Smooth muscle cell of bladder (primary cell): ENCODE data around the gene ATRAID. TPM values are rescaled to one million over a fixed set of nuclear protein-coding genes. Genes with fewer than 3 reads are reported as not detected.

Source experiments
- total RNA-seq: library from RNA; depleted of rRNA; stranded (reverse); fragments of >200 nt; gene quantifications from 2 replicates; pipeline ENCODE4 v1.2.3, GENCODE V29; 2014

The ATRAID gene, protein sequence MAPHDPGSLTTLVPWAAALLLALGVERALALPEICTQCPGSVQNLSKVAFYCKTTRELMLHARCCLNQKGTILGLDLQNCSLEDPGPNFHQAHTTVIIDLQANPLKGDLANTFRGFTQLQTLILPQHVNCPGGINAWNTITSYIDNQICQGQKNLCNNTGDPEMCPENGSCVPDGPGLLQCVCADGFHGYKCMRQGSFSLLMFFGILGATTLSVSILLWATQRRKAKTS
- 247 and 248 TPM in 2 replicates for total RNA-seq

DNA sequence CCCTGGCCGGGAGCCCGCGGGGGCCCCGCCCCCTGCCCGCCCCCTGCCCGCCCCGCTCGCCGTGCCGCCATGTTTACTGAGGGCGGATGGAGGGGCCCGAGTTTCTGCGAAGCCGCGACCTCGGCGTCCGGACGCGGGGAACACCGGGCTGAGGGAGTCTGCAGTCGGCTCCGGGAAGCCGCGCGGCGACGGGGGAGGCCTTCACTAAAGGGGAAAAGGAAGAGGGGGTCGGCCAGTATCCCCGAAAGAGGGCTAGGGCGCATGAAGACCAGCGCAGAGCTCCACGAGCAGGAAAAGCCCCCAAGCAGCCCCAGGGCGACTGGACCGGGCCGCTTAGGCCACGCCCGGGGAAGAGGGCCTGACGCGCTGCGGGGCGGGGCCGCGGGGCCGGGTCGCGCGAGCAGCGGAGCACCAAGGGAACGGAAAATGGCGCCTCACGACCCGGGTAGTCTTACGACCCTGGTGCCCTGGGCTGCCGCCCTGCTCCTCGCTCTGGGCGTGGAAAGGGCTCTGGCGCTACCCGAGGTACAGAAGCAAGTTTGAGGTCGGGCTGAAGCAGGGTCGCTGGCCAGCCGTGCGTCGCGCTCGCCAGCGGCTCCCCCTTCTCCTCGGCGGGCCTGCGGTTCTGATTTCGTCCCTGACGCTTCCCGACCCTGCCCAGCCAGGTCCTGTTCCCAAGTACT, at the start of gene ATRAID, which contains the start of gene SLC5A6:
TSS of gene ATRAID (plus strand) at position 99 of the 683 bp plus-strand sequence. CDS start at position 427, 328 bp downstream.
TSS of gene SLC5A6 (minus strand) at position 326 of the 683 bp plus-strand sequence. CDS start 4,618 bp downstream, outside the sequence.

GRCh38 chr2:27217173-27218121, 5.6 kb downstream of the ATRAID start, which contains the start of gene CAD:
Gene CAD, plus strand, starts transcription at chr2:27217369. Its CDS starts 183 bp downstream, at chr2:27217552.

DNA sequence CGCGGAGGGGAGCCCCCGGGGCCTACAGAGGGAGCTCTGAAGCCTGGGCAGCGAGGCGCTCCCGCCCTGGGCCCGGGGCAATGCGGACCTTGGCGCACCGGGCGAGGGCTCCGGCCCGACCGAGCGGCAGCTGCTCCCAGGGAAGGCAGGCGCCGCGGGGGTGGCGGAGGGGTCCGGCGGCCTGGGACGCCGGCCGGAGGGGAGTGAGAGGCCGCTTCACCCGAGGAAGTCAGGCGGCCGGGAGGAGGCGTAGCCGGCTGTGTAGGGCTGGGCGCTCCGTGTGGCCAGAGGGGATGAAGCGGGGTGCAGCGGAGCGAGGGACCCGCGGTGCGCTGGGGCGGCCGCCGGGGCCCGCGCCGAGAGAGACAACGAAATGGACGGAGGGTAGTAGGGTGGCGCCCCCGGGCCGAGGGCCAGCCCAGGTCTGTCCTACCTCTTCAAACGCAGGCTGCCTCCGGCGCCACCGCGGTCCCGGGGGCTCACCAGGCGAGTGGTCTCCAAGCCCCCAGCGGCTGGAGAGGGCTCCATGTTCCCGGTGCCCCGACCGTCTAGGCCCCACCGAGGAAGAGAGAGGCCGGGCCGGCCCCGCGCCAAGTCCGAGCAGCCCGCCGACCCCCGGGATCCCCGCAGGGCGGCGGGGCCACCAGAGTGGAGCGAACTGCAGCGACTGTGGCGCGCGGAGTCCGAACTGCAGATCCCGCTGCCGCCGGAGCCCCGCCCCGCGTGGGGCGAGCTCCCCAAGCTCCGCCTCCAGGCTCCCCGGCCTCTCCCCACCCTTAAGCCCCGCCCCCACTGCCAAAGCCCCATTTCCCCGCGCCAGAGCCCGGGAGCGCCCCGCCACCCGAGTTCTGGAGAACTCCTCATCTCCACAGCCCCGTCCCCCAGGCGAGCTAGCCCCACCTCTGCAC, 50.8 kb downstream of the ATRAID start, which contains the start of gene SLC30A3:
TSS of gene SLC30A3 (minus strand) at position 669 of the 908 bp plus-strand sequence. CDS start at position 528, 141 bp downstream.

Other genes starting within 250 kb of the ATRAID start
- 3.1 and 3.3 TPM in 2 replicates for gene MAPRE3, start 241.4 kb upstream of the ATRAID start, total RNA-seq
- 31.6 and 33.6 TPM in 2 replicates for gene TMEM214, start 179.1 kb upstream of the ATRAID start, total RNA-seq
- gene AGBL5, start 160.4 kb upstream of the ATRAID start, total RNA-seq = 20.9 and 25.4 TPM in 2 replicates
- 670 and 734 TPM in 2 replicates for gene OST4, start 140.4 kb upstream of the ATRAID start, total RNA-seq
- gene EMILIN1, start 133.4 kb upstream of the ATRAID start, total RNA-seq = 203 and 242 TPM in 2 replicates
- 0.43 and 0.55 TPM in 2 replicates for gene KHK, start 125.3 kb upstream of the ATRAID start, total RNA-seq
- gene CGREF1, start 92.9 kb upstream of the ATRAID start, total RNA-seq = 7.0 and 8.2 TPM in 2 replicates
- gene ABHD1, start 88.2 kb upstream of the ATRAID start, total RNA-seq = not detected in 2 replicates
- gene PREB, start 77.4 kb upstream of the ATRAID start, total RNA-seq = 49.1 and 56.2 TPM in 2 replicates
- not detected in 2 replicates for gene PRR30, start 72.6 kb upstream of the ATRAID start, total RNA-seq
- gene TCF23, start 63.0 kb upstream of the ATRAID start, total RNA-seq = not detected in 2 replicates
- 11.5 and 14.7 TPM in 2 replicates for gene SLC5A6, start 227 bp downstream of the ATRAID start, total RNA-seq
- 19.6 and 28.0 TPM in 2 replicates for gene CAD, start 5.3 kb downstream of the ATRAID start, total RNA-seq
- under 0.01 TPM in 1 of 2 replicates, not detected in the other for gene SLC30A3, start 51.0 kb downstream of the ATRAID start, total RNA-seq
- not detected in 2 replicates for gene DNAJC5G, start 63.4 kb downstream of the ATRAID start, total RNA-seq
- gene TRIM54, start 70.4 kb downstream of the ATRAID start, total RNA-seq = 0.14 TPM in 1 of 2 replicates, not detected in the other
- 0.14 and 0.83 TPM in 2 replicates for gene UCN, start 96.4 kb downstream of the ATRAID start, total RNA-seq
- gene MPV17, start 111.1 kb downstream of the ATRAID start, total RNA-seq = 59.4 and 68.0 TPM in 2 replicates
- 18.2 and 21.4 TPM in 2 replicates for gene GTF3C2, start 144.7 kb downstream of the ATRAID start, total RNA-seq
- gene EIF2B4, start 158.3 kb downstream of the ATRAID start, total RNA-seq = 30.0 and 33.3 TPM in 2 replicates
- gene SNX17, start 158.6 kb downstream of the ATRAID start, total RNA-seq = 138 and 143 TPM in 2 replicates
- 6.5 and 7.0 TPM in 2 replicates for gene ZNF513, start 168.7 kb downstream of the ATRAID start, total RNA-seq
- 63.6 and 67.7 TPM in 2 replicates for gene PPM1G, start 197.6 kb downstream of the ATRAID start, total RNA-seq
- gene NRBP1, start 216.6 kb downstream of the ATRAID start, total RNA-seq = 89.6 and 102 TPM in 2 replicates
- gene KRTCAP3, start 230.3 kb downstream of the ATRAID start, total RNA-seq = 0.18 TPM in 1 of 2 replicates, not detected in the other